AG04449 (cell line): ENCODE results near the gene BEND6.

ENCODE experiments used
- CTCF ChIA-PET: fragments of 350-600 bp; formaldehyde crosslinking; extraction: SDS; loops from one replicate; lab custom pipeline; 2021; ENCODE audit warnings: antibody characterized with exemption; lab: Yijun Ruan, JAX
- POLR2A ChIA-PET: fragments of 400-600, 350-600 bp; formaldehyde crosslinking; extraction: SDS; loops from one replicate; lab custom pipeline; 2020; ENCODE audit warnings: antibody characterized with exemption, inconsistent platforms; lab: Yijun Ruan, JAX
- DNase-seq: peaks from one replicate; pipeline ENCODE4 v3.0.0-alpha.2; 2010; ENCODE audit warnings: low read depth, low spot score
- H3K4me3 ChIP-seq: 2 replicates; pipeline ENCODE4 v1.5.1; 2011; ENCODE audit warnings: low read depth, mild to moderate bottlenecking, control low read depth, low read length
- CTCF ChIP-seq: IDR thresholded peaks from one replicate; pipeline ENCODE4 v1.5.1; 2011; ENCODE audit warnings: mild to moderate bottlenecking, moderate library complexity, low read length, control low read depth, inconsistent platforms; ENCODE audit not compliant: insufficient read depth; ENCODE audit errors: missing control alignments

Gene BEND6

GRCh38 chr6:57019434-57019833 lies 64.5 kb downstream of the BEND6 start:
- H3K4me3 ChIP-seq: no peak overlapping the region
- DNase-seq: no peak
- no peak for TF ChIP-seq CTCF
- POLR2A ChIA-PET: no interaction called here
- CTCF ChIA-PET: interaction anchor here (1.0 to 9.6 kb wide), 8 partner anchors 10 to 300 kb away, joined by 3 to 127 read pairs (median 16); no protein-coding TSS in a partner anchor

- POLR2A ChIA-PET: no interaction called here
- CTCF ChIA-PET: interaction anchor here (0.7 to 9.6 kb wide), 46 partner anchors 9 to 408 kb away, joined by 3 to 127 read pairs (median 5); partner anchors contain the start of genes BAG2, BEND6, KIAA1586 and PRIM2
- no peak overlapping the region for H3K4me3 ChIP-seq
- peak; percentile 3 for DNase-seq
- peak; percentile 19 for TF ChIP-seq CTCF
These were observed 66.3 kb downstream of the BEND6 start for GRCh38 chr6:57021086-57021720.

- POLR2A ChIA-PET: no interaction called here
- DNase-seq: no peak
- CTCF ChIA-PET: interaction anchor here (0.8 to 9.6 kb wide), 7 partner anchors 6 to 272 kb away, joined by 3 to 127 read pairs (median 8); partner anchors contain the start of gene BEND6
- no peak for TF ChIP-seq CTCF
- no peak overlapping the region for H3K4me3 ChIP-seq
These were observed 69.4 kb downstream of the BEND6 start for GRCh38 chr6:57024321-57024720.

- ChIA-PET CTCF (interaction anchor here (1.7 to 9.6 kb wide), 3 partner anchors 11 to 122 kb away, joined by 8 to 127 read pairs (median 8); partner anchors contain the start of gene BEND6), POLR2A (no interaction called here)
- DNase-seq: no peak
- no peak overlapping the region for H3K4me3 ChIP-seq
- TF ChIP-seq CTCF: no peak
These were observed 69.9 kb downstream of the BEND6 start for GRCh38 chr6:57024775-57025174.

- H3K4me3 ChIP-seq: no peak overlapping the region
- no peak for TF ChIP-seq CTCF
- CTCF ChIA-PET: interaction anchor here (0.7 to 1.2 kb wide), 5 partner anchors 29 to 134 kb away, joined by 3 to 5 read pairs (median 3); no protein-coding TSS in a partner anchor
- POLR2A ChIA-PET: no interaction called here
- no peak for DNase-seq
These were observed 71.1 kb downstream of the BEND6 start for GRCh38 chr6:57026001-57026400.

- ChIA-PET POLR2A (no interaction called here), CTCF (no interaction called here)
- no peak for DNase-seq
- H3K4me3 ChIP-seq: no peak overlapping the region
- TF ChIP-seq CTCF: no peak
These were observed 72.4 kb downstream of the BEND6 start for GRCh38 chr6:57027301-57027700.
